Neural progenitor cell (in vitro differentiated cells): ENCODE results near the gene RABGAP1. TPM values are rescaled to one million over a fixed set of nuclear protein-coding genes. Genes with fewer than 3 reads are reported as not detected.

Source experiments
- DNase-seq: peaks from one replicate; pipeline ENCODE4 v3.0.0-alpha.2; 2016; ENCODE audit warnings: low spot score
- H2AFZ ChIP-seq: fragments of 200-600 bp; sonication (generic); replicated peaks from 2 replicates; pipeline ENCODE4 v1.6.1; 2016; ENCODE audit warnings: antibody characterized with exemption
- H3F3A ChIP-seq: fragments of 200-600 bp; sonication (generic); 2 replicates; pipeline ENCODE4 v1.6.1; 2016; ENCODE audit warnings: antibody characterized with exemption, low read depth
- H3K27ac ChIP-seq: fragments of 200-600 bp; sonication (generic); 2 replicates; pipeline ENCODE4 v1.5.1; 2016; ENCODE audit warnings: mild to moderate bottlenecking
- H3K27me3 ChIP-seq: fragments of 200-600 bp; sonication (generic); 2 replicates; pipeline ENCODE4 v1.6.1; 2016; ENCODE audit warnings: mild to moderate bottlenecking, moderate library complexity
- H3K36me3 ChIP-seq: fragments of 200-600 bp; sonication (generic); 2 replicates; pipeline ENCODE4 v1.5.1; 2016
- H3K4me1 ChIP-seq: fragments of 200-600 bp; sonication (generic); 2 replicates; pipeline ENCODE4 v1.6.1; 2016; ENCODE audit warnings: mixed run types
- H3K4me2 ChIP-seq: fragments of 200-600 bp; sonication (generic); 2 replicates; pipeline ENCODE4 v1.6.1; 2016
- H3K4me3 ChIP-seq: fragments of 200-600 bp; sonication (generic); 2 replicates; pipeline ENCODE4 v1.5.1; 2016
- H3K79me2 ChIP-seq: fragments of 200-600 bp; sonication (generic); 2 replicates; pipeline ENCODE4 v1.6.1; 2016; ENCODE audit warnings: low read depth
- H3K9ac ChIP-seq: fragments of 200-600 bp; sonication (generic); 2 replicates; pipeline ENCODE4 v1.6.1; 2016
- H3K9me3 ChIP-seq: fragments of 200-600 bp; sonication (generic); 2 replicates; pipeline ENCODE4 v1.5.1; 2016; ENCODE audit warnings: low read depth
- H4K20me1 ChIP-seq: fragments of 200-600 bp; sonication (generic); 2 replicates; pipeline ENCODE4 v1.6.1; 2016; ENCODE audit warnings: low read depth
- H3K27ac Mint-ChIP-seq: 3 replicates; pipeline ENCODE4 v1.8.0; 2021; ENCODE audit warnings: mixed read lengths
- H3K27me3 Mint-ChIP-seq: 2 replicates; pipeline ENCODE4 v1.8.0; 2022; ENCODE audit warnings: low read depth, mild to moderate bottlenecking, inconsistent platforms, moderate library complexity, mixed read lengths; ENCODE audit not compliant: insufficient read depth
- H3K36me3 Mint-ChIP-seq: 3 replicates; pipeline ENCODE4 v1.8.0; 2021; ENCODE audit warnings: mixed read lengths
- H3K4me1 Mint-ChIP-seq: 3 replicates; pipeline ENCODE4 v1.8.0; 2021; ENCODE audit warnings: mixed read lengths
- H3K4me3 Mint-ChIP-seq: 3 replicates; pipeline ENCODE4 v1.8.0; 2021; ENCODE audit warnings: mild to moderate bottlenecking, moderate library complexity, mixed read lengths
- H3K9me3 Mint-ChIP-seq: 3 replicates; pipeline ENCODE4 v1.8.0; 2020; ENCODE audit warnings: mixed read lengths
- CTCF ChIP-seq: fragments of 200-600 bp; sonication (generic); IDR thresholded peaks from 2 replicates; pipeline ENCODE4 v1.5.1; 2017; ENCODE audit warnings: antibody characterized with exemption, mild to moderate bottlenecking
- EZH2 ChIP-seq: fragments of 200-600 bp; sonication (generic); IDR thresholded peaks from 2 replicates; pipeline ENCODE4 v1.6.1; 2017; ENCODE audit warnings: antibody characterized with exemption, mild to moderate bottlenecking, moderate library complexity
- EZH2phosphoT487 ChIP-seq: fragments of 200-600 bp; sonication (generic); IDR thresholded peaks from 2 replicates; pipeline ENCODE4 v1.6.1; 2017; ENCODE audit warnings: antibody characterized with exemption
- total RNA-seq: library from RNA; depleted of rRNA; stranded (reverse); fragments of >200 nt; gene quantifications from 2 replicates; pipeline ENCODE4 v1.2.3, GENCODE V29; 2015; ENCODE audit warnings: low replicate concordance

RABGAP1 gene
- total RNA-seq, 1 donor from 2014 or later = 55.2 TPM

- peaks cover 11% of the 10 kb centered on the region for H3K4me1 Mint-ChIP-seq
- H3K9me3 Mint-ChIP-seq = no peaks in the 10 kb centered on the region
- Histone ChIP-seq H4K20me1 (no peaks in the 10 kb centered on the region), H3K27ac (no peak overlapping the region), H3K27me3 (no peaks in the 10 kb centered on the region), H3K9me3 (no peaks in the 10 kb centered on the region), H3K36me3 (peaks cover 22% of the 10 kb centered on the region), H3K4me3 (no peak overlapping the region), H3F3A (no peaks in the 10 kb centered on the region), H3K79me2 (no peaks in the 10 kb centered on the region), H3K4me2 (no peak overlapping the region), H2AFZ (no peak overlapping the region), H3K9ac (no peak overlapping the region), H3K4me1 (no peaks in the 10 kb centered on the region)
- peaks cover 16% of the 10 kb centered on the region for H3K36me3 Mint-ChIP-seq
- H3K4me3 Mint-ChIP-seq = no peak overlapping the region
- no peaks in the 10 kb centered on the region for H3K27me3 Mint-ChIP-seq
- H3K27ac Mint-ChIP-seq = no peak overlapping the region
- TF ChIP-seq EZH2 (no peak), EZH2phosphoT487 (no peak), CTCF (no peak)
- DNase-seq = no peak
Observed at GRCh38 chr9:123074628-123075027, 133.8 kb downstream of the RABGAP1 start.

- Histone ChIP-seq H3K27ac (no peak overlapping the region), H3K79me2 (no peaks in the 10 kb centered on the region), H2AFZ (no peak overlapping the region), H3K27me3 (no peaks in the 10 kb centered on the region), H4K20me1 (peaks cover 7% of the 10 kb centered on the region), H3K36me3 (peaks cover 21% of the 10 kb centered on the region), H3K9ac (no peak overlapping the region), H3F3A (peaks cover 4% of the 10 kb centered on the region), H3K4me1 (no peaks in the 10 kb centered on the region), H3K4me2 (no peak overlapping the region), H3K4me3 (no peak overlapping the region), H3K9me3 (no peaks in the 10 kb centered on the region)
- H3K4me3 Mint-ChIP-seq = no peak overlapping the region
- H3K4me1 Mint-ChIP-seq = peaks cover 16% of the 10 kb centered on the region
- no peak for DNase-seq
- H3K27me3 Mint-ChIP-seq = no peaks in the 10 kb centered on the region
- peaks cover 17% of the 10 kb centered on the region for H3K36me3 Mint-ChIP-seq
- no peaks in the 10 kb centered on the region for H3K9me3 Mint-ChIP-seq
- TF ChIP-seq EZH2 (no peak), EZH2phosphoT487 (no peak)
- H3K27ac Mint-ChIP-seq = no peak overlapping the region
Observed at GRCh38 chr9:123080444-123080843, 139.6 kb downstream of the RABGAP1 start.

GRCh38 chr9:123081824-123082223, 141.0 kb downstream of the RABGAP1 start:
- H3K36me3 ChIP-seq = peaks cover 16% of the 10 kb centered on the region
- no peak overlapping the region for H3K9ac ChIP-seq
- Mint-ChIP-seq H3K4me3 (no peak overlapping the region), H3K27ac (no peak overlapping the region), H3K27me3 (no peaks in the 10 kb centered on the region), H3K9me3 (no peaks in the 10 kb centered on the region), H3K4me1 (peaks cover 13% of the 10 kb centered on the region), H3K36me3 (peaks cover 21% of the 10 kb centered on the region)
- no peaks in the 10 kb centered on the region for H3K79me2 ChIP-seq
- no peaks in the 10 kb centered on the region for H3K4me1 ChIP-seq
- H2AFZ ChIP-seq = no peak overlapping the region
- DNase-seq = peak; percentile 54
- no peaks in the 10 kb centered on the region for H3K9me3 ChIP-seq
- peaks cover 4% of the 10 kb centered on the region for H3F3A ChIP-seq
- TF ChIP-seq CTCF = peak; percentile 70
- TF ChIP-seq EZH2 = no peak
- TF ChIP-seq EZH2phosphoT487 = no peak
- H3K4me3 ChIP-seq = no peak overlapping the region
- H3K27ac ChIP-seq = no peak overlapping the region
- H4K20me1 ChIP-seq = peaks cover 7% of the 10 kb centered on the region
- no peak overlapping the region for H3K4me2 ChIP-seq
- no peaks in the 10 kb centered on the region for H3K27me3 ChIP-seq

GRCh38 chr9:123083680-123084079, 142.9 kb downstream of the RABGAP1 start:
- Histone ChIP-seq H3K4me2 (no peak overlapping the region), H3K4me1 (no peaks in the 10 kb centered on the region), H3K4me3 (no peak overlapping the region), H2AFZ (no peak overlapping the region), H3F3A (peaks cover 4% of the 10 kb centered on the region), H3K9ac (no peak overlapping the region), H3K27me3 (no peaks in the 10 kb centered on the region), H3K36me3 (peaks cover 23% of the 10 kb centered on the region), H3K27ac (no peak overlapping the region), H4K20me1 (peaks cover 7% of the 10 kb centered on the region), H3K79me2 (no peaks in the 10 kb centered on the region), H3K9me3 (no peaks in the 10 kb centered on the region)
- no peak overlapping the region for H3K27ac Mint-ChIP-seq
- TF ChIP-seq EZH2 = no peak
- TF ChIP-seq EZH2phosphoT487 = no peak
- no peak for TF ChIP-seq CTCF
- no peak overlapping the region for H3K4me3 Mint-ChIP-seq
- no peaks in the 10 kb centered on the region for H3K27me3 Mint-ChIP-seq
- peaks cover 24% of the 10 kb centered on the region for H3K36me3 Mint-ChIP-seq
- DNase-seq = no peak
- H3K9me3 Mint-ChIP-seq = no peaks in the 10 kb centered on the region
- peaks cover 13% of the 10 kb centered on the region for H3K4me1 Mint-ChIP-seq
